Choroid plexus epithelial cell (primary cell): ENCODE measurements around the gene TRNAU1AP.
"Not testable (repeated sequence)": the region's sequence is repeated elsewhere in the genome, so short reads cannot be mapped to it uniquely, and the experiment has no call there.

ENCODE experiments used
- DNase-seq: peaks from one replicate; pipeline ENCODE4 v3.0.0-alpha.2; 2010; ENCODE audit warnings: low read depth
- H3K4me3 ChIP-seq: 2 replicates; pipeline ENCODE4 v1.5.1; 2011; ENCODE audit warnings: low read depth, mild to moderate bottlenecking, control low read depth, low read length, moderate library complexity
- CTCF ChIP-seq: conservative IDR thresholded peaks from 2 replicates; pipeline ENCODE4 v1.5.1; 2011; ENCODE audit warnings: low read depth, mild to moderate bottlenecking, control low read depth, inconsistent platforms, low read length, moderate library complexity

TRNAU1AP gene

GRCh38 chr1:28592321-28593071, 39.6 kb downstream of the TRNAU1AP start:
- TF ChIP-seq CTCF: no peak
- peak overlapping the region; percentile 57 for H3K4me3 ChIP-seq
- no peak for DNase-seq

GRCh38 chr1:28593988-28594356, 41.1 kb downstream of the TRNAU1AP start:
- H3K4me3 ChIP-seq, DNase-seq: not testable (repeated sequence)

GRCh38 chr1:28594686-28595411, 42.0 kb downstream of the TRNAU1AP start:
- DNase-seq, H3K4me3 ChIP-seq: not testable (repeated sequence)

- DNase-seq: no peak
- TF ChIP-seq CTCF: no peak
- H3K4me3 ChIP-seq: no peak overlapping the region
Observed at GRCh38 chr1:28595412-28596191, 42.7 kb downstream of the TRNAU1AP start.

- DNase-seq, H3K4me3 ChIP-seq: not testable (repeated sequence)
Observed at GRCh38 chr1:28596276-28596675, 43.4 kb downstream of the TRNAU1AP start.

GRCh38 chr1:28601696-28602095, 48.8 kb downstream of the TRNAU1AP start:
- DNase-seq: peak; percentile 93
- H3K4me3 ChIP-seq: no peak overlapping the region
- no peak for TF ChIP-seq CTCF

GRCh38 chr1:28602536-28603439, 49.9 kb downstream of the TRNAU1AP start:
- peak; percentile 88 for DNase-seq
- no peak overlapping the region for H3K4me3 ChIP-seq
- TF ChIP-seq CTCF: peak; percentile 85

- no peak overlapping the region for H3K4me3 ChIP-seq
- no peak for TF ChIP-seq CTCF
- DNase-seq: no peak
Observed at GRCh38 chr1:28604411-28604810, 51.5 kb downstream of the TRNAU1AP start.
